Kidney glomerular epithelial cell (primary cell): ENCODE results near the gene PMP22.
"Not testable (repeated sequence)": the region's sequence is repeated elsewhere in the genome, so short reads cannot be mapped to it uniquely, and the experiment has no call there.

Source experiments
- DNase-seq: peaks from one replicate; lab custom pipeline; 2025; lab: John Stamatoyannopoulos, UW

PMP22 gene

DNA sequence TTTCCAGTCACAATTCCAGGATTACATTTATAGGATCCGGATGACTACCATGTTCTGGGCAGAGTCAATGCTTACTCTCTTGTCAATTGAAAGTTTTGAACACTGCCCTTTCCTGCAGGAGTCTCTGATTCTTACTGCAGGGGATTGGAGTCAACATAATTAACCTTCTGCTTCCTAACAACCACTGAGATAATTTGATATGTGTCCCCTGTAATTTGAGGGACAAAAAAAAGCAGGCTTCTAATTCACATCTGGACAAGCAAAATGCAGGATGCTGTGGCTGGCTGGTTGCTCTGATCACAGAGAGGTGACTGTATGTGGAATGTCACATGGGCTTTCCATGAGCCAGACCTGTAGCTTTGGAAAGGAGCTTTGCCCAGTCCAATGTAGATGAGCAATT, 54.9 kb downstream of the PMP22 start:
- no peak for DNase-seq

DNA sequence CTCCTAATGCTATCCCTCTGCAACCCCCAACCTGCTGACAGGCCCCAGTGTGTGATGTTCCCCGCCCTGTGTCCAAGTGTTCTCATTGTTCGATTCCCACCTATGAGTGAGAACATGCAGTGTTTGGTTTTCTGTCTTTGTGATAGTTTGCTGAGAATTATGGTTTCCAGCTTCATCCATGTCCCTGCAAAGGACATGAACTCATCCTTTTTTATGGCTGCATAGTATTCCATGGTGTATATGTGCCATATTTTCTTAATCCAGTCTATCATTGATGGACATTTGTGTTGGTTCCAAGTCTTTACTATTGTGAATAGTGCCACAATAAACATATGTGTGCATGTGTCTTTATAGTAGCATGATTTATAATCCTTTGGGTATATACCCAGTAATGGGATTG, 62.1 kb downstream of the PMP22 start:
- not testable (repeated sequence) for DNase-seq

DNA sequence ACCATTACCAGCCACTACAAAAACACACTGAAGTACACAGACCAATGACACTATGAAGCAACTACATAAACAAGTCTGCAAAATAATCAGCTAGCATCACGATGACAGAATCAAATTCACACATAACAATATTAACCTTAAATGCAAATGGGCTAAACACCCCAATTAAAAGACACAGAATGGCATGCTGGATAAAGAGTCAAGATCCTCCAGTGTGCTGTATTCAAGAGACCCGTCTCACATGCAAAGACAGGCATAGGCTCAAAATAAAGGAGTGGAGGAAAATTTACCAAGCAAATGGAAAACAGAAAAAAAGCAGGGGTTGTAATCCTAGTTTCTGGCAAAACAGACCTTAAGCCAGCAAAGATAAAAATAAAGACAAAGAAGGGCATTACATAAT, 64.6 kb downstream of the PMP22 start:
- DNase-seq = not testable (repeated sequence)

DNA sequence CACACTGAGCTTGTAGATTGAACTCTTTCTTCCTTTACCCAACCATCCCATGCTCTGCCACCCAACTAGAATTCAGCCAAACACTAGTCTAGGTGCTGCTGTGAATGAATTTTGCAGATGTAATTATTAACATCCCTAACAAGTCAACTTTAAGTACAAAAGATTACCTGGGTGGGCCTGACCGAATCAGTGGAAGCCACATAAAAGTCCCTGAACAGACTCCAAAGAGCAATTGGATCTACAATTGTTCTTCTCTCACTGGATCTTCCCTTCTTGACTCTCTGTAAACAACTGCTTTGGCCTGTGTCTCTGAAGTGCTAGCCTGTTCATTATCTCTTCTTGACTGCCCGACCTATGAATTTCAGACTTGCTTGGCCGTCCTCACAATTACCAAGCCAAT, 67.9 kb downstream of the PMP22 start:
- no peak for DNase-seq

DNA sequence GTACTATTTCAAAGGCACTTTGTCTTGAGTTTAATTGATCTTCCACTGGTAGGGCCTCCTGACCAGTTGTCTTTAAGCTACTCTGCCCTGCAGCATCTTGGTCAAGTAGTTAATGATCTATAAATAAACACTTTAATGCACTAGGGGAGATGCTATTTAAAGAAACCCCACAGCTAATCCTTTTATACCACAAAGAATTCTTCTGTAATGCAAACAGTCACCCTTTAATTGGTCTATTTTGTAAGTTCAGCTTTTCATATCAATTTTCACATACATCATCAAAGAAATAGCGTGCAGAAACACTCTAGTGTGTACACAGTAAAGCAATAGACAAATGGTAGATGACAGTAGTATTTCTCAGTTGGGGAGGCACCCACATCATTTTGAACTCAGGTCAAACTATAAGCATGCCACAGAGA, 70.3 kb downstream of the PMP22 start:
- no peak for DNase-seq

DNA sequence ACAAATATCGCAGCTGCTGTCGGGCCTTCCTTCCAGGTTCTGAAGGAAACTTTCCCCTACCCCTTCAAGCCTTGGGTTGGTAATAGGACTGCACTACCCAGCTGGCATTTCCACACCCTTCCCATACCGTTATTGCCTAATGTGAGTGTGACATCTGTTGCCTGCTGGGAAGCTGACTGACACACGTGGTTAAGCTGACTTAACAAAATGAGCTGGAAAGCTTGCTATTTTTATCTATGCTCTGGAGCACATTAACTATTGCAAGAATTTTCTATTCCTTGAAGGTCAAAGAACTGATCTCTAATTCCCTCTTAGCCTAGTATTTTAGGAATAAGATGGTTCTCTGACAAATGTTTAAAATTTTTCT, 79.5 kb downstream of the PMP22 start:
- peak; percentile 11 for DNase-seq

DNA sequence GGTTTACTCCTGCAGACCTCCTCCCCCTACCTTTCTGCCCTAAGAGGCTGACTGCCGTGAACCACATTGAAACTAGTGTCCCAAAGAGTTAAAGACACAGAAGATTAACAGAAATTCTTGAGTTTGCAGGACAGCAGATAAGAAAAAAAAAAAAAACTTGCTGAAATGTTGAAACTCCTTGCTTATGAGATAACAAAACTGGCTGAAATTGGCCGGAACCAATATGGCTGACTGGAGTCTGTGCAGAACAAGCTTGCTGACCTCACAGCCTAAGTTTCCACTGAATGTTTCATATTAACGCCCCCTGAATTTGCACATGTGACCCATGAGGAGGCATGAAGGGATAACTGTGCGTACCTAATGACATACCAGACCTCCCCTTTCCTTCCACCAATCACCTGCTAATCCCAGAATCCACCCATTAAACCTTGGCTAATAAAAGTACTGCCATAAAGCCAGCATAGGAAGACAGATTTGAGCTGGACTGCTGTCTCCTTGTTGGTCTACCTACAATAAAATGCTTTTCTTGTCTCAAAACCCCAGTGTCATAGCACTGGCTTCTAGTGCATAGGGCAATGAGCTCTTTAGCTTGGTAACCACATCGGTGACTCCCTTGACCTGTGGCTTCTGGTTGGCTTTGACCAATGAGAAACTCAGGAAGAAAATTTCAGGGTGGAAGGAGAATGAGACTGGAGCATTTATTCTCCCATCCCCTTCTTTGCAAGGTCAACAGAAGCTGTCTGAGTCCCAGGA, 80.1 kb downstream of the PMP22 start:
- no peak for DNase-seq

DNA sequence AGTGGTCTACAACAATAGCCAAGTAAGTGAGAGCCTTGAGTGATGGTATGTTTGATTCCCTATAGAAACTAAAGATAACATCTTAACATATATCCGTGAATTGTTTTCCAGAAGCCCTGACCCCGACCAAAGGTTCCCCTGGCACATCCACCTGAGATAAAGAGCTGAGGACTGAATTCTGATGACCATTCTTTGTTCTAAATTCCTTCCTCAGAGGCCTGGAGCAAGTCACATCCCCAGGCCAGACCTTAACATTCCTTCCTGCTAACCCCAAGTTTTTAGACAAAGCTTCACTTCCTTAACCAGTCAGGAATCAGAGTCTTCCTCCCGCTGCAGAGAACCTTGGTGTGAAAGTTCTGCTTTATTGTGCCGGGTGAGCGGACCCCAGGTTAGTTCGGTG, 83.3 kb downstream of the PMP22 start:
- no peak for DNase-seq

DNA sequence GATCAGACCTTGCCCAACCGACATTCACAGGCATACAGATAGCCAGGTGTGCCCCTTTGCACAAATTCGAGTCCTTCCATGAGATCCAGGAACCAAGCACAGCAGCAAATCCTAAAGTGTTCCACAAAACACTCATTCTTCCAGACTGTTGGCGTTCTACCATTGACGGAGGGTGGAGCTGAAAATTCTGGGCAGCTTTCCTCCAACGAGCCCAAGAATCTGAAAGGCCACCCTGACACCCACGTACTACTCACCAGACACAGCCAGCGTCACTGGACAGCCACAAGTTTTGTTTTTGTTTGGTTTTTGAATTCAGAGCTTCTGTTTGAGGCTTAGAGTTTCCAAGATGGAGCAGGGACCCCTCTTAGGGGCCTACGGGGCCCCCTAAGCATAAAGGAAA, 83.8 kb downstream of the PMP22 start:
- DNase-seq = no peak

DNA sequence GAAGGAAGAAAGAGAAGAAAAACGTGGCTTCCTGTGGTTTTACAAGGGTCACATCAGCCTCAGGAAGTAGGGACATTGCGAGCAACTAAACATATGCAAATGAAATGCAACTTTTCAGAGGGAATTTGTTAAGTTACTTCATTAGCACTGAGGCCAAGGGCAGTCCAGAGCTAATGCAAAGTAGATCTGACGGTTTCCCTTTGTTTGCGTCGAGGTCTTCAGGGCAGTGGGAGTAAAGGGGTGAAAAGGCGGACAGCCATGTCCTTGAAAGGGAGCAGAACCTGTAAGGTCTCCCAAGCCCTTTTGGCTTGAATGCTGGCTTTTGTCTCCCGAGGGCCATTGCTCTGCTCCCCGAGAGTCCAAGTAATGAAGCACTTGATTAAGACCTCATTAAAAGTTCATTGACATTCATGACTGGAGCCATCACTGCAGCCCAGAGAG, 85.0 kb downstream of the PMP22 start:
- no peak for DNase-seq
